T-helper 2 cell (primary cell): Measurements from ENCODE around the gene PARN.
"Not testable (repeated sequence)": the region's sequence is repeated elsewhere in the genome, so short reads cannot be mapped to it uniquely, and the experiment has no call there.

ENCODE experiments used
- DNase-seq, 5 experiments: peaks; one replicate each; pipeline versions ENCODE4 v3.0.0 to v3.0.0-alpha.2; 2012 to 2022

The PARN gene

DNA sequence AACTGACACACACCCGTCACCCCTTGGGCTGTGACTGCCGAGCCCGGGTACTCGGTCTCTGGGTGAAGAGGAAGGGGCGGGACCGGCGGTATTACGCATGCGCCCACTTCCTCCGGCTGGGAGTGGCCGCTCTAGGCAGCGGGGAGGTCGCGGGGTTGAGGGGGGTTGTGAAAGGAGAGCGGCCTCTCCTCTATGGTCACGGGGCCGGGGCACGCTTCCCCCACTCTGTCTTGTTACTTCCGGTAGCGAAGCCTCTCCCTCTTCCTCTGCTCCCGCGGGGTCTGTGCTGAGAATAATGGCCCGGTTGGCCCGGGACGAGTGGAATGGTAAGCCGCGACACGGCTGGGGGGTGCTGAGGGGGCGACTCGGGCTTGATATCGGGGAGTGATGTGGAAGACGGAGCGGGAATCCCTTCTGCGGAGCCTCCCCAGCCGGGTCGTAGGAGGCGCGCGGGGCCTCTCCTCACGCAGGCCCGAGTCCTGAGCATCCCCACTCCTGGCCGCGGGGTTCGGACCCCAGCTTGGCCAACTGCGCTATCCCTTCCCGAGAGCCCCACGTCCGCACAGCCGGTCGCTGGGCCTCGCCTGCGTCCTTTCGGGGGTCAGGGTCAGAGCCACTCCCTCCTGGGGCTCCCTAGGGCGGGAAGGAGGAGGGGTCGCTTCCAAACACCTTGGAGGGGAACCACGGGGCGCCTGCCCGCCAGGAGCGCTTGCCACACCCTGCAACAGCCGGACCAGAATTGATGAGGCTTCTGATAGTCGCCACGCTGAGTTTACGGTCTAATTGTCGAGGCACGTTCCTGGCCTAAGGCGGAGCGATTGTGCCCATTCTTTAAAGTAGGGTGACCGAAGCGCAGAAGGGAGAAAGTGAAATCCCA is 2.9 kb upstream of the PARN start, which contains the start of gene BFAR:
Gene BFAR (plus strand): TSS at position 259 of the 877 bp plus-strand sequence. CDS start 11,396 bp downstream, outside the sequence.
- DNase-seq = peak; percentile 98 to 99 (median 99)

DNA sequence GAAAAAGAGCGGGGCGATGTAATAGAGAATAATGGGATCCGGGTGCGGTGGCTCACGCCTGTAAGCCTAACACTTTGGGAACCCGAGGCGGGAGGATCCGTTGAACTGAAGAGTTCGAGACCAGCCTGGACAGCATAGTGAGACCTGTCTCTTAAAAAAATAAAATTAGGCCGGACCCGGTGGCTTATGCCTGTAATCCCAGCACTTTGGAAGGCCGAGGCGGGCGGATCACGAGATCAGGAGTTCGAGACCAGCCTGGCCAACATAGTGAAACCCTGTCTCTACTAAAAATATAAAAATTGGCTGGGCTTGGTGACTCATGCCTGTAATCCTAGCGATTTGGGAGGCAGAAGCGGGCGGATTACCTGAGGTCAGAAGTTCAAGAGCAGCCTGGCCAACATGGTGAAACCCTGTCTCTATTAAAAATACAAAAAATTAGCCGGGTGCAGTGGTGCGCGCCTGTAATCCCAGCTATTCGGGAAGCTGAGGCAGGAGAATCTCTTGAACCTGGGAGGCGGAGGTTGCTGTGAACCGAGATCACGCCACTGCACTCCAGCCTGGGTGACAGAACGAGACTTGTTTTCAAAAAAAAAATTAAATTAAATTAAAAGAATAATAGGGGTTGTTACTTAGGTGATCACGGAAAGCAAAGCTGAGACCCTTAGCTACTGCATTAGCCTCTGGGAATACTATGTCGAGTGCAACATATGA is 715 bp upstream of the PARN start:
- DNase-seq = not testable (repeated sequence)

DNA sequence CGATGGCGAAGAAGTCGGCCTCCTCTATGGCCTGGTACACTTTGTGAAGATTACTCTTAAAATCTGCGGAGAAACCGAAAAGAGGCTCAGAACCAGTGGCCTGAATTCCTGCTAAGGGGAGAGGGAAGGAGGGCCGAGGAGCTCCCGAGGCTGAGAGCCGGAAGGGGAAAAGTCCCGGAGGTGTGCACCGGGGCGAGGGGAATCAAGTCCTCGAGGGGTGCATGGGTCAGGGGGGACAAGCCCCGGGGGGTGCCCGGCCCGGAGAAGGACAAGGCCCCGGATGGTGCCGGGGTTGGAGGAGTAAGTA is 495 bp downstream of the PARN start:
- DNase-seq = no peak

DNA sequence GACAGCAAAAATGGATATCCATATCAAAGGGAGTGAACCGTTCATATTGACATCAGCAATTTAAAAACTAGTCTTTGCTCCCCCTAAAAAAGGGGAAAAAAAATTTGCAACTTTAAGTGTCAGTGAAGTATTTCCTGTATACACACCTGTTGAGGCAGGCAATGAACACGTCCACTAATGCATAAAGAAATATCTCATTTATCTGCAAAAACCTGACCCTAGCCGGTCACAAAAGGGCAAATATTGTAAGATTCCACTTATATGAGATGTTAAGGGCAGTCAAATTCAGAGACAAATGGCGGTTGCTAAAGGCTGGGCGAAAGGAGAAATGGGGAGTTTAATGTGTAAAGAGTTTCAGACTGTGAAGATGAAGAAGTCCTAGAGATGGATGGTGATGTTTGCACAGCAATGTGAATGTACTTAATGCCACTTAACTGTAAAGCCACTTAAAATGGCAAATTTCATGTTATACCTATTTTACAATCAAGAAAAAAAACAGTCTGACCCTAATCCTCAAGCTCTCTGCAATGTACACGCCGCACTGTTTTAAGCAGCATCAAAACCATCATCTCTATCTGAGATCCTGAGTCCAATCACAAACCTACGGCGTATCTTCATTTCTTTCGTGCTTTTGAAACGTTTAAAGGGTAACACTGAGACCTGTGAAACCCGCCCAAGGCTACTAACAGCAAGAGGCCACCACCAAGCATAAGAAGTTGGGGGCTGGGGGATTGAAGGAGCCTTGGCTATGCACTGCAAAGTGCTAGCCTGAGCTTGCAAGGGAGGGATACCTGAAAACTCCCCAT is 1.1 kb downstream of the PARN start:
- peak in 1 of 5 experiments; percentile 52 for DNase-seq

DNA sequence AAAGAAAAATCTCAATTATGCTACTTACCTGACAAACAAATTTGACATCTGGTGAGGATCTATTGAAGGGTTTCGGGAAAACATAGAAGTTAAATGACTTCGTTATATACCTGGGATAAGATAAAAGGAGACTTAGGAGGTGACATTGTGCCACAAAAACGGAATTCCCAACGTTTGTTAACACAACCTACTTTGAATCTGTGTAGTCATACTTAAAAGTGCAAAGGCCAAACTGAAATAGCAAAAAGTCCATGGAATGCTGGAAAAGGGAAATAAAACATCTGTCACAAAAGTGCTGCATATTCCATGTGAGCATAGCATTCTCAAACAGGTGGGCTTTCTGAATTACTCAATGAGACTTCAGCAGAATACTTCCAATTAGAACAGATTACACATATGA is 3.0 kb downstream of the PARN start:
- no peak for DNase-seq

DNA sequence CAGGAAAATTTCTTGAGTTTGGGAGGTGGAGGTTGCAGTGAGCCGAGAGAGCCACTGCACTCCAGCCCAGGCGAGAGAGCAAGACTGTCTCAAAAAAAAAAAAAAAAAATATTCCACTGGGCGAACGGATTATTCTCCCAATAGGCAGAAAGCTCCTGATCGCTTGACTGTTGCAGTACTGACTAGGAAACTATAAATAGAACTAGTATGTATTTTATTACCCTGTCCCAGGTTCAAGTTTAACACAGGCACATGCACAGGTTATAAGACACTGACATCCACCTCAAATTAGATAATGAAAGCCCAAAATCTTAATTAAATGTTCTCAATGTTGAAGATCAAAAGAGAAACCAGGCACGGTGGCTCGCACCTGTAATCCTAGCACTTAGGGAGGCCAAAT is 11.5 kb downstream of the PARN start:
- no peak for DNase-seq

DNA sequence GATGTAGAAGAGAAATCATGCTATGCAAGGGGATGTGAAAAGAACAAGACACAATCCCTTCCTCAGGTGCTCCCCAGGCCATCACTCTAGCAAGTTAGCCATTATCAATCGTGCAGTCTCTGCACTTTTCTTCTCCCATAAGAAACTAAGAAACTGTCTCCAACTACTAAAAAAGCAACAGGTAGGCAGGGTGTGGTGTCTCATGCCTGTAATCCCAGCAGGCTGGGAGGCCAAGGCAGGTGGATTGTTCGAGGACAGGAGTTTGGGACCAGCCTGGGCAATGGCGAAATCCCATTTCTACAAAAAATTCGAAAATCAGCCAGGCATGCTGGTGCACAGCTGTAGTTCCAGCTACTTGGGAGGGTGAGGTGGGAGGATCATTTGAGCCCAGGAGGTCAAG is 13.8 kb downstream of the PARN start:
- no peak for DNase-seq

DNA sequence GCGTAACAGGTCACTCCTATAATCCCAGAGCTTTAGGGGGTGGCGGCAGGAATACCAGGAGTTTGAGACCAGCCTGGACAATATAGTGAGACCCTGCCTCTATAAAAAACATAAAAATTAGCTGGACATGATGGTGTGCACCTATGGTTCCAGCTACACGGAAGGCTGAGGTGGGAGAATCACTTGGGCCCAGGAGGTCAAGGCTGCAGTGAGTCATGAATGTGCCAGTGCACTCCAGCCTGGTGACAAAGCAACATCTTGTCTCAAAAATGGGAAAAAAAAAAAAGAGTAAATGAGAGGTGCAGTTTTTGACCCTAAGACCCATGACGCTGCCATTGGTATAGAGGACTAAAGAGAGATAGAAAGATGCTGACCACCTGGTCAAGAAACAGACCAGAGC is 16.1 kb downstream of the PARN start:
- DNase-seq = no peak

DNA sequence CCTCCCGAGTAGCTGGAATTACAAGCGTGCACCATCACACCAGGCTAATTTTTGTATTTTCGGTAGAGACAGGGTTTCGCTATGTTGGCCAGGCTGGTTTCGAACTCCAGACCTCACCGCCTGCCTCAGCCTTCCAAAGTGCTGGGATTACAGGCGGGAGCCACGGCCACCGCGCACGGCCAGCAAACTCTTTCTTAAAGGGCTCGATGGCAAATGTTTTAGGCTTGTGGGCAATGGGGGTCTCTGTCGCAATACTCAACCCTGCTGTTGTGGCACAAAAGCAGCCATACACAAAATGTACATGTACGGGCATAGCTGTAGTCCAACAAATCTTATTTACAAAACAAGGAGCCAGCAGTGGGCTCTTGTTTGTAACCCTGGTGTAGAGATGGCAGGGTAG is 18.4 kb downstream of the PARN start:
- no peak for DNase-seq

DNA sequence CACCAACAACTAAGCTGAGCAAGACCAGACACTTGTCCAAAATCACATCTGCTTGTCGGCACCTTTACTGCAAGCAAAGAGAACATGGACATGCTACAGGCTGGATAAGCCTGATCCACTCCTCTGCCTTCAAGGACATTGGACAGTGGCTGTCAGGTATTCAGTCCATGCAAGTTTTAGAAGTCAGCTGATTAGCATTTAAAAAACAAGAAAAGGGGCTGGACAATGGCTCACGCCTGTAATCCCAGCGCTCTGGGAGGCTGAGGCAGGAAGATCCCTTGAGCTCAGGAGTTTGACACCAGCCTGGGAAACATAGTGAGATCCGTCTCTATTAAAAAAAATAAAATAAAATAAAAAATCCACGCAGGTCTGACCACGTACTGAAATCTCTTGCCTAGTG is 20.3 kb downstream of the PARN start:
- DNase-seq = no peak

DNA sequence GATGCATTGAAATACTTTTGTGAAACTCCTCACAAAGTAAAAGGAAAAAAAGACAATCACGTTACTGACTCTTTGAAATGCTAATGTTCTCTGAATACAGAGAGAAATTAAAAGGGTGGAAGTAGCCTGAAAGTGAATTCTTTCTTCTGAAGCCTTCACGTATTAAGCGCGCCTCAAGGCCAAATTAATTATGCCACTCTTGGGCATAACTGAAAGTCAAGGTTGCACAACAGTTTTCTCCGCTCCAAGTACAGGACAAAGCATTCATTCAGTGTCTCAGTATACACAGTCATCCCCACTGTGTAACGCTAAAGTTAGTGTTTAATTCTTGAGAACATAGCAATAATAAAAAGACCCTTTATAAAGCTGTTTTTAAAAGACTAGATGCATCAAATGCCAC is 21.5 kb downstream of the PARN start:
- DNase-seq = peak in 1 of 5 experiments; percentile 10

DNA sequence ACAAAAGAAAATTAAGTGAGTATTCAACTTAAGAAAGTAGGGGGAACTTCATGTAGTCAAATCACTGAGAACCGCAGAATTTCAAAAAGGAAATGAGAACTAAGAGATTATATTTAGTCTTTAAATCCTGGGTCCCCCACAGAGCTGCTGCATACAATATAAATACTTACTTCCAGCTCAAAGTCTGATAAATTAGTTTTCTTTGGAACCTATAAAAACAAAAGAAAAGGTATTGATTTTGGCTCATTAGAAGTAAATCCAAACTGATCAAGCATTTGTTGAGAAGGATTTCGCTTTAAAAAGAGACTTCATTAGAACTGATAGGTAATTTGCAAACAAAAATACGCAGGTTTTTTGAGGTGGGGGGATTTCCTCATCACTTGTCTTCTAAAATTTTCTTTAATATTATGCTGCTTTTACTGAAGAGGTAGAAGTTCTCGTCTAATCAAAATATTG is 21.9 kb downstream of the PARN start:
- DNase-seq = peak in 1 of 5 experiments; percentile 59

DNA sequence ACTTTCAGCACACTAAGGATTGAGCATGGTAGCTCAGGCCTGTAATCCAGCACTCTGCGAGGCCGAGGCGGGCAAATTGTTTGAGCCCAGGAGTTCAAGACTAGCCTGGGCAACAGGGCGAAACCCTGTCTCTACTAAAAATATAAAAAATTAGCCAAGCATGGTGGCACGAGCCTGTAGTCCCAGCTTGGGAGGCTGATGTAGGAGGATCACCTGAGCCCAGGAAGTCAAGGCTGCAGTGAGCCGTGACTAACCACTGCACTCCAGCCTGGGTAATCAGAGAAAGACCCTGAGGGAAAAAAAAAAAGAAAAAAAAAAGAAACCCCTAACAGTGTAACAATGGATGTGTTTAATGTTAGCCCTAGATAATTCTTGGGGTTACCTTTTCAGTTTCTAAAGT is 24.0 kb downstream of the PARN start:
- DNase-seq = no peak

DNA sequence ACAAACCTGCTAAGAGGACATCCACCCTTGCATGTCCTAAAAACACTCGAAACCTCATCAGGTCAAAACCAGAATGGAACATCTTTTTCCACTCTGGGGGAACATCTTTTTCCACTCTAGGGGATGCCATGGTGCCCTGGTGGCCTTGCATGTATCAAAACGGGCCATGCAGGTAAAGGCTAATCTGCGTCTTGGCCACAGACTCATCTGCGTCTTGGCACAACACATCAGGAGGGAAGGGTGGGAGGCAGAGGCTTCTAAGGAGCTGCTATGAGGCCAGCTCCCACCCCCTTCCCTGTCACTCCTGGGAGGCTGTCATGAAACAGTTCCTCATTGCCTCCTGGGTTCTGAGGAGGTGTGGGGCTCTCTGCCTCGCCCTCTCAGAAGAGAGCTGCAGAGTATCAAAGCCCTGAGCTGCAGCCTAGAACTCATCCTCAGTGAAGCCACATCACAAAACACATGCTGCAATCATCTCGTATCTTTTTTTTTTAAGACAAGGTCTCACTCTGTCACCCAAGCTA is 27.6 kb downstream of the PARN start:
- no peak for DNase-seq

DNA sequence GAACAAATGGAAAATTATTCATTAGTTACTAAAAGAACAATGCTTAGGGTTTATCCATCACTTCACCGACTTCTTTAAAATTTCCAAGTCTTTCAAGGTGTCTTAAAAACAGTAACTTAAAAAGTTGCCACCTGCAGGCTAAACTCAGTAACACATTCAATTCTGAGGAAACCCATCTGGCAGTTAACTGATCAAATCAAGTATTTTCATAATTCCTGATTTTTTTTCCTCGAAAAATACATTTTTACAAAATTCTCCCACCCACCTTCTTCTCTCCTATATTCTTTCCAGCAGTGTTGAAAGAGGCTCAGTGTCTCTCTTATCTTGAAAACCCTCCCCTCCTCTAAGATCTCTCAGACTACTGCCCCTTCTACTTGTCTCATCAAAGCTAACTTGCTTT is 29.9 kb downstream of the PARN start:
- DNase-seq = peak in 1 of 5 experiments; percentile 22

DNA sequence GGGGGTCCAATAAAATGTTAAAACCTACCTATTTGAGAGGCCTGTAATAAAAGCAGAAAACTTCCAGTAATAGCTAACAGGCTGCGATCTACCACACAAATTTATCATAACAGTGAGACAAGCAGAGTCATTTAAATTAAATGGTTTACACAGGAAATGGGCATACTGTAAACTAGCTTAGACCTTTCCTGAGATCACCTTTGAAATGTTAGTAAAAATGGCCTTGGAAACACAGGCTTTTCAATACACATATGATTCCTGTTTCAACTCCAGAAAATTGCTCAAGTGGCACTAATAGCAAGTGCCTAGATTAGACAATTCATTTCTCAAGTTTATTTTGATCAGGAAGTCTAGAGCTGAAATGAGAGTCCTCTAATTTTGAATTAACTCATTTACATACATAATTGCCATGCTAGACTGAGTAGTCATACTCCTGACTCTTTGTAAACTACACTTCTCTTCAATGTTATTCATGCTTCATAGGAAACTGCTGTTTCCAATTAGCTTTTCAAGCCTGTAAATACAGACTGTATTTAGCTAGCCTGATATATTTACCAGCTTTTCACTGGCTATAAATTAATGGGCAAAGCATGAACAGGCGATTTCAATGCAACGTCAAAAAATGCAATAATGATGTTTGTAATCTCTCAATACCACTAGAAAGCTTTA is 43.3 kb downstream of the PARN start:
- peak in 1 of 5 experiments; percentile 20 for DNase-seq

DNA sequence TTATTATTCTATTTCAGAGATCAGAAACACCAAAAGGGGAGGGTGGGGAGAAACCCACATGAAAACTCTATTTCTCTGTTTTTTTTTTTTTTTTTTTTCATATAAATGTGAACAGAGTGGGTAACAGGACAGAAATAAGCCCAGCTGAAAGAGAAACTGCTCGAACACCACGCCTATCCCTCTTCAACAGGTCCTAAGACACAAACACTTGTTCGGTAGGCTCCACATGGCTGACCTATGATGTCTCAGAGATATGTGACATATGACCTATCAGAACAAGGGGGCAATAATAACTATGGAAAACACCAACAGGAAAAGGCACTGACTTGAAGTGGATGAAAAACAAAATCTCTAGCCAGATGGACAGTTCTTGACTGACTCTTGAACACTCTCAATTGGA is 44.8 kb downstream of the PARN start:
- DNase-seq = no peak

DNA sequence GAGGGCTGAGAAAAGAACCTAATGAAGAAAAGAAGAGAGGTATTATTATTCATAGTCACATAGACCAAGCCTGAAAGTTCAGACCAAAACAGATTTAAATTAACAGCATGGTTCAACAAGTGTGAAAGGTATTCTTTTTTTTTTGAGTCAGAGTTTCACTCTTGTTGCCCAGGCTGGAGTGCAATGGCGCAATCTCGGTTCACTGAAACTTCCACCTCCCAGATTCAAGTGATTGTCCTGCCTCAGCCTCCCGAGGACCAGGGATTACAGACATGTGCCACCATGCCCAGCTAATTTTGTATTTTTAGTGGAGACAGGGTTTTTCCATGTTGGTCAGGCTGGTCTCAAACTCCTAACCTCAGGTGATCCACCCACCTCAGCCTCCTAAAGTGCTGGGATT is 49.1 kb downstream of the PARN start:
- DNase-seq = not testable (repeated sequence)

DNA sequence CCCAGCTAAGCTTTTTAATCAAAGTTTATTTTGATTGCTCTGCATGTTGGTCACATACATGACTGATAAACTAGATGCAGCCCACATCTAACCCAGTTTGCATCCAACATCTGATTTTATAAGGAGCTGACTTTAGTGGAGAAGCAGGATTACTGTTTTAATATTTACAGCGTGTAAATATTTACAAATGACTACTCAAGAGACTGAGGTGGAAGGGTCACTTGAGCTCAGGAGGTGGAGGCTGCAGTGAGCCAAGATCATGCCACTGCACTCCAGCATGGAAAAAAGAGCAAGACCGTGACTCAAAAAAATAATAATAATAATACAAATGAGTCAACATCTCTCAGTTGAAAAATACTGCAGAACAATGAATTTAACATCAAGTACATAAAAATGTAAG is 50.8 kb downstream of the PARN start:
- DNase-seq = no peak

DNA sequence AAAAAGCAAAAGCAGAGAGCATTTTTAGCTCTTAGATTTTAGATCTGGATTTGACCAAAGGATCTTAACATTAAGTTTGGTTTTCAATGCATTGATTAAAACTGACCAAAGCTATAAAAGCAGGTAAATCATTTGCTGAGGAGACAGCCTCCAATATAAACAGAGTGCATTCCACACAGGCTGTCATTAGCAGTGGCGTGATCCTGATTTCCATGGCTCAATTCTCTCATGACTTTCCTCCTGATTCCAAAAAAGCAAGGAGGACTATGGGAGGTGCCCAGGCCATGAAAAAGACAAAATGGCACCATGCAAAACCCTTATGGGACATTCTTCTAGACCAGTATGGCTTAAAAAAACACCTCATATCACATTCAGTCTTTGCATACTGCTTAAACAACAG is 53.5 kb downstream of the PARN start:
- no peak for DNase-seq

DNA sequence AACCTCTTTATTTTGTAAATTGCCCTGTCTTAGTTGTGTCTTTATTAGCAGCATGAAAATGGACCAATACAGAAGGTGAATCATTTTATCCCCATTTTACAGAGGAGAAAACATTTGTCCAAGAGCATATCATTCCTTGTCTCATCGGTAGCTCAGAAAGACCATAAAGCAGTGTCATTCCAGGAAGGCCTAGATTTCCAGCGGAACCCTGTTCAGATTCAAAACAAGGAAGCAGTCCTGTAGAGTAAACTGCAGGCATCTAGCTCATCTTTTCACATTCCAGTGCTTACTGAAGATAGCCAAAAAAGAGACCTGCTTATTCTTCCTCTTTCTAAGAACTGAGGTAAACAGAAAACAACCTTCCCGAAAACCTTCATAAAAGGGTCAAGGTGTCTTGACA is 54.0 kb downstream of the PARN start:
- DNase-seq = no peak

DNA sequence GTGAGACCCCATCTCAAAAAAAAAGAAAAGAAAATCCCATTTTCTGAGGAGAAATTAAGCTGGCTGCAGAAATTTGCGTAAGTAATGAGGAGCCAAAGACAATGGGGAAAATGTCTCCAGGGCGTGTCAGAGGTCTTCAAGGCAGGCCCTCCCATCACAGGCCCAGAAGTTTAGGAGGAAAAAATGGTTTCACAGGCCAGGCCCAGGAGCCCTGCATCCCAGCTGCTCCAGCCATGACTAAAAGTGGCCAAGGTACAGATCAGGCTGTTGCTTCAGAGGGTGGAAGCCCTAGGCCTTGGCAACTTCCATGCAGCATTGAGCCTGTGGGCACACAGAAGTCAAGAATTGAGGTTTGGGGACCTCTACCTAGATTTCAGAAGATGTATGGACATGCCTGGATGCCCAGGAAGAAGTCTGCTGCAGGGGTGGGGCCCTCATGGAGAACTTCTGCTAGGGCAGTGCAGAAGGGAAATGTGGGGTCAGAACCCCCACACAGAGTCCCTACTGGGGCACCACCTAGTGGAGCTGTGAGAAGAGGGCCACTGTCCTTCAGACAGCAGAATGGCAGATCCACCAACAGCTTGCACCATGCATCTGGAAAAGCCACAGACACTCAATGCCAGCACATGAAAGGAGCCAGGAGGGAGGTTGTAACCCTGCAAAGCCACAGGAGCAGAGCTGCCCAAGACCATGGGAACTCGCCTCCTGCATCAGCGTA is 55.2 kb downstream of the PARN start:
- not testable (repeated sequence) for DNase-seq
